HG03097 (cell line): ENCODE data around the gene ZSCAN20.

Source experiments
- ATAC-seq: cut with Tn5 transposase; IDR thresholded peaks from one replicate; pipeline ENCODE4 v1.9.1; 2021; ENCODE audit not compliant: unreplicated experiment, low FRiP score

Gene ZSCAN20

GRCh38 chr1:33443080-33443704 is 29.3 kb upstream of the ZSCAN20 start:
- ATAC-seq = no peak

- ATAC-seq = no peak
Measured at GRCh38 chr1:33443705-33444180, 28.7 kb upstream of the ZSCAN20 start.

- ATAC-seq = no peak
Measured at GRCh38 chr1:33445108-33445507, 27.3 kb upstream of the ZSCAN20 start.

- ATAC-seq = no peak
Measured at GRCh38 chr1:33446590-33446989, 25.9 kb upstream of the ZSCAN20 start.

- no peak for ATAC-seq
Measured at GRCh38 chr1:33454646-33455282, 17.7 kb upstream of the ZSCAN20 start.

GRCh38 chr1:33455539-33456501 is 16.6 kb upstream of the ZSCAN20 start:
- no peak for ATAC-seq

GRCh38 chr1:33456502-33456886 is 16.0 kb upstream of the ZSCAN20 start:
- ATAC-seq = no peak

- no peak for ATAC-seq
Measured at GRCh38 chr1:33459691-33460090, 12.8 kb upstream of the ZSCAN20 start.

GRCh38 chr1:33460144-33460543 is 12.3 kb upstream of the ZSCAN20 start:
- no peak for ATAC-seq

GRCh38 chr1:33460947-33461629 is 11.4 kb upstream of the ZSCAN20 start:
- ATAC-seq = no peak

- ATAC-seq = no peak
Measured at GRCh38 chr1:33462405-33463164, 9.9 kb upstream of the ZSCAN20 start.

- ATAC-seq = no peak
Measured at GRCh38 chr1:33464552-33464951, 7.9 kb upstream of the ZSCAN20 start.

- no peak for ATAC-seq
Measured at GRCh38 chr1:33465316-33465715, 7.1 kb upstream of the ZSCAN20 start.

GRCh38 chr1:33466159-33466558 is 6.3 kb upstream of the ZSCAN20 start:
- no peak for ATAC-seq

GRCh38 chr1:33468011-33468410 is 4.4 kb upstream of the ZSCAN20 start:
- ATAC-seq = no peak

- no peak for ATAC-seq
Measured at GRCh38 chr1:33468531-33468930, 3.9 kb upstream of the ZSCAN20 start.

- ATAC-seq = no peak
Measured at GRCh38 chr1:33468967-33469366, 3.5 kb upstream of the ZSCAN20 start.

- no peak for ATAC-seq
Measured at GRCh38 chr1:33469691-33470090, 2.8 kb upstream of the ZSCAN20 start.

GRCh38 chr1:33470495-33471012 is 1.9 kb upstream of the ZSCAN20 start:
- ATAC-seq = no peak

GRCh38 chr1:33471416-33471815 is 1.0 kb upstream of the ZSCAN20 start:
- ATAC-seq = no peak
